H9 (cell line): ENCODE results near the gene SKIC3. TPM values are rescaled to one million over a fixed set of nuclear protein-coding genes. Genes with fewer than 3 reads are reported as not detected.

Experiments
- DNase-seq: peaks from one replicate; pipeline ENCODE4 v3.0.0-alpha.2; 2017
- H2AFZ ChIP-seq: one replicate; pipeline ENCODE4 v1.6.1; 2013; ENCODE audit warnings: mild to moderate bottlenecking, low read length, control low read depth, moderate library complexity
- H2AK5ac ChIP-seq: 2 replicates; pipeline ENCODE4 v1.6.1; 2013; ENCODE audit warnings: low read length, control low read depth, mixed read lengths; ENCODE audit not compliant: insufficient read length
- H2BK120ac ChIP-seq: one replicate; pipeline ENCODE4 v1.6.1; 2013; ENCODE audit warnings: low read depth, mild to moderate bottlenecking, low read length, control low read depth, inconsistent platforms; ENCODE audit not compliant: poor library complexity, severe bottlenecking
- H2BK12ac ChIP-seq: 2 replicates; pipeline ENCODE4 v1.6.1; 2013; ENCODE audit warnings: low read length, control low read depth, mixed read lengths, low read depth; ENCODE audit not compliant: insufficient read length
- H2BK15ac ChIP-seq: 2 replicates; pipeline ENCODE4 v1.6.1; 2013; ENCODE audit warnings: low read depth, low read length, control low read depth
- H2BK20ac ChIP-seq: one replicate; pipeline ENCODE4 v1.6.1; 2013; ENCODE audit warnings: low read depth, mild to moderate bottlenecking, low read length, control low read depth, inconsistent platforms; ENCODE audit not compliant: poor library complexity, severe bottlenecking
- H2BK5ac ChIP-seq: 2 replicates; pipeline ENCODE4 v1.6.1; 2013; ENCODE audit warnings: low read length, control low read depth, mixed read lengths; ENCODE audit not compliant: insufficient read length
- H3K14ac ChIP-seq: 2 replicates; pipeline ENCODE4 v1.6.1; 2013; ENCODE audit warnings: low read length, control low read depth; ENCODE audit not compliant: insufficient read depth
- H3K18ac ChIP-seq: 2 replicates; pipeline ENCODE4 v1.6.1; 2013; ENCODE audit warnings: low read depth, mild to moderate bottlenecking, mixed read lengths, low read length, control low read depth; ENCODE audit not compliant: insufficient read length
- H3K23ac ChIP-seq: 2 replicates; pipeline ENCODE4 v1.6.1; 2013; ENCODE audit warnings: low read length, control low read depth, mixed read lengths, low read depth; ENCODE audit not compliant: insufficient read length
- H3K23me2 ChIP-seq: 2 replicates; pipeline ENCODE4 v1.6.1; 2013; ENCODE audit warnings: low read depth, mild to moderate bottlenecking, mixed read lengths, low read length, control low read depth; ENCODE audit not compliant: insufficient read length, poor library complexity, severe bottlenecking
- H3K27ac ChIP-seq: 2 replicates; pipeline ENCODE4 v1.5.1; 2013; ENCODE audit warnings: low read length, control low read depth, mixed read lengths, low read depth; ENCODE audit not compliant: insufficient read length
- H3K27me3 ChIP-seq: 2 replicates; pipeline ENCODE4 v1.6.1; 2013; ENCODE audit warnings: low read length, control low read depth, inconsistent platforms; ENCODE audit not compliant: insufficient read depth
- H3K4ac ChIP-seq: 2 replicates; pipeline ENCODE4 v1.6.1; 2013; ENCODE audit warnings: low read depth, mild to moderate bottlenecking, control low read depth, inconsistent platforms, low read length, moderate library complexity
- H3K4me1 ChIP-seq: 2 replicates; pipeline ENCODE4 v1.6.1; 2013; ENCODE audit warnings: low read length, control low read depth, inconsistent platforms; ENCODE audit not compliant: insufficient read depth
- H3K4me2 ChIP-seq: 2 replicates; pipeline ENCODE4 v1.6.1; 2013; ENCODE audit warnings: low read length, control low read depth, mixed read lengths; ENCODE audit not compliant: insufficient read length, insufficient read depth
- H3K56ac ChIP-seq: 2 replicates; pipeline ENCODE4 v1.6.1; 2013; ENCODE audit warnings: low read depth, mild to moderate bottlenecking, mixed read lengths, low read length, control low read depth; ENCODE audit not compliant: insufficient read length
- H3K79me1 ChIP-seq: 2 replicates; pipeline ENCODE4 v1.6.1; 2013; ENCODE audit warnings: low read depth, mild to moderate bottlenecking, moderate library complexity, low read length, control low read depth, inconsistent platforms; ENCODE audit not compliant: insufficient read depth, poor library complexity, severe bottlenecking
- H3K79me2 ChIP-seq: 2 replicates; pipeline ENCODE4 v1.6.1; 2013; ENCODE audit warnings: low read length, control low read depth, inconsistent platforms; ENCODE audit not compliant: insufficient read depth
- H3K9ac ChIP-seq: 2 replicates; pipeline ENCODE4 v1.6.1; 2013; ENCODE audit warnings: low read length, control low read depth, mixed read lengths; ENCODE audit not compliant: insufficient read length; ENCODE audit errors: extremely low read depth
- H3K9me3 ChIP-seq: one replicate; pipeline ENCODE4 v1.6.1; 2013; ENCODE audit warnings: low read depth, low read length, inconsistent platforms; ENCODE audit not compliant: control insufficient read depth
- H3T11ph ChIP-seq: one replicate; pipeline ENCODE4 v1.6.1; 2013; ENCODE audit warnings: mild to moderate bottlenecking, low read length, control low read depth, inconsistent platforms
- H4K20me1 ChIP-seq: one replicate; pipeline ENCODE4 v1.6.1; 2013; ENCODE audit not compliant: control insufficient read depth, insufficient read length, insufficient read depth
- H4K5ac ChIP-seq: 2 replicates; pipeline ENCODE4 v1.6.1; 2013; ENCODE audit warnings: low read depth, mild to moderate bottlenecking, mixed read lengths, low read length, control low read depth; ENCODE audit not compliant: insufficient read length
- H4K8ac ChIP-seq: replicated peaks from 2 replicates; pipeline ENCODE4 v1.6.1; 2013; ENCODE audit warnings: low read length, control low read depth, mixed read lengths, low read depth; ENCODE audit not compliant: insufficient read length
- H4K91ac ChIP-seq: 2 replicates; pipeline ENCODE4 v1.6.1; 2013; ENCODE audit warnings: low read depth, mild to moderate bottlenecking, moderate library complexity, mixed read lengths, low read length, control low read depth; ENCODE audit not compliant: insufficient read length
- H3K27ac Mint-ChIP-seq, 3 experiments: 2 replicates in 2 of 3; 3 replicates in 1 of 3; pipeline ENCODE4 v1.8.0; 2020 to 2021; ENCODE audit warnings: mixed read lengths in 3 of 3, mild to moderate bottlenecking in 1 of 3, moderate library complexity in 1 of 3
- H3K27me3 Mint-ChIP-seq: 2 replicates; pipeline ENCODE4 v1.8.0; 2021; ENCODE audit warnings: low read depth, mild to moderate bottlenecking, moderate library complexity, mixed read lengths
- H3K36me3 Mint-ChIP-seq, 3 experiments: 2 replicates in 2 of 3; 3 replicates in 1 of 3; pipeline ENCODE4 v1.8.0; 2020 to 2021; ENCODE audit warnings: low read depth in 3 of 3, mixed read lengths in 3 of 3; ENCODE audit not compliant: insufficient read depth in 1 of 3
- H3K4me1 Mint-ChIP-seq, 2 experiments: 2 replicates each; pipeline ENCODE4 v1.8.0; 2020; ENCODE audit warnings: mixed read lengths in 2 of 2
- H3K4me3 Mint-ChIP-seq, 2 experiments: 2 replicates in 1 of 2; 3 replicates in 1 of 2; pipeline ENCODE4 v1.8.0; 2020 to 2021; ENCODE audit warnings: mild to moderate bottlenecking in 2 of 2, mixed read lengths in 2 of 2, moderate library complexity in 1 of 2
- H3K9me3 Mint-ChIP-seq, 2 experiments: 2 replicates in 1 of 2; 3 replicates in 1 of 2; pipeline ENCODE4 v1.8.0; 2020; ENCODE audit warnings: mild to moderate bottlenecking in 2 of 2, mixed read lengths in 2 of 2, moderate library complexity in 1 of 2
- WGBS: extraction: QIAGEN DNeasy Blood & Tissue Kit; methylation state at CpG from one replicate; pipeline ENCODE4 v1.1.7; 2013; ENCODE audit warnings: missing lambda C conversion rate, low lambda C conversion rate, mixed read lengths; ENCODE audit not compliant: insufficient read length; ENCODE audit errors: extremely low coverage; 5-methylcytosine and 5-hydroxymethylcytosine counted together
- total RNA-seq: library from RNA; stranded (reverse); gene quantifications from 2 replicates; pipeline ENCODE4 v1.2.1, GENCODE V29; 2021
- TF ChIP-seq, protein P1 (sequence below): fragments of 200-600 bp; sonication (generic); conservative IDR thresholded peaks from 3 replicates; pipeline ENCODE4 v1.8.0; 2021; ENCODE audit warnings: antibody characterized with exemption, mild to moderate bottlenecking

SKIC3 gene
- total RNA-seq, 1 experiment from 2014 or later, result 64.7 TPM

DNA sequence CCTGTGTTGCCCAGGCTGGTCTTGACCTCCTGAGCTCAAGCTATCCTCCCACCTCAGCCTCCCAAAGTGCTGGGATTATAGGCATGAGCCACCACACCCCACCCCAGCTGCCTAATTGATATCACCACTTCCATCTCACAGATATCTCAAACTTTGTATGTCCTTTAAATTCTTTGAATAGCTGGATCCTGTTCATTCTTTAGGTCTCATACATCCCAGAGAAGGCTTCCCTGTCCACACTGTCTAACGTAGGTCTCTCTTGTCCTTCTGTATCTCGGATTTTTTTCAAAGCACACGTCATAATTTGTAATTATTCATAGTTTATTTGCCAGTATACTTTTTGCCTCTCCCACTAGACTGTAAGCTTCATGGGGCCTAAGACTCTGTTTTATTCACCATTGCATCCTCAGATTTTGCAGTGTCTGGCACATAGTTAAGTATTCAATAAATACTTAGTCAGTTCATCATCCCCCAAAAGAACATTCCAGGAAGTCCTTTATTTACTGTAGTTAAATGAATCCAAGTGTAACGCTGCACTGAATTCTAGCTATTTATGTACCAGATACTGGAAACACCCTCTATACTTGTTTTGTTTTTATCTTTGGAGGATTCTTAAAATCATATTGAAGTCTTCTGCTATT lies 10.6 kb upstream of the SKIC3 start:
- H4K5ac ChIP-seq, result no peak overlapping the region
- no peaks in the 10 kb centered on the region for H3K27me3 Mint-ChIP-seq
- no peaks in the 10 kb centered on the region for H3K9me3 Mint-ChIP-seq
- H3K56ac ChIP-seq, result no peak overlapping the region
- no peak overlapping the region for H3K4me3 Mint-ChIP-seq
- H2BK5ac ChIP-seq, result no peak overlapping the region
- H3K9me3 ChIP-seq, result no peaks in the 10 kb centered on the region
- H3K9ac ChIP-seq, result no peak overlapping the region
- no peaks in the 10 kb centered on the region; a peak in 1 of 4 replicates for H3K4me1 Mint-ChIP-seq
- H2BK120ac ChIP-seq, result no peak overlapping the region
- no CpG with 5 or more reads among the region's 4 CpGs for WGBS
- no peak overlapping the region for H3K4me2 ChIP-seq
- no peak overlapping the region for H2AFZ ChIP-seq
- TF ChIP-seq, protein P1, sequence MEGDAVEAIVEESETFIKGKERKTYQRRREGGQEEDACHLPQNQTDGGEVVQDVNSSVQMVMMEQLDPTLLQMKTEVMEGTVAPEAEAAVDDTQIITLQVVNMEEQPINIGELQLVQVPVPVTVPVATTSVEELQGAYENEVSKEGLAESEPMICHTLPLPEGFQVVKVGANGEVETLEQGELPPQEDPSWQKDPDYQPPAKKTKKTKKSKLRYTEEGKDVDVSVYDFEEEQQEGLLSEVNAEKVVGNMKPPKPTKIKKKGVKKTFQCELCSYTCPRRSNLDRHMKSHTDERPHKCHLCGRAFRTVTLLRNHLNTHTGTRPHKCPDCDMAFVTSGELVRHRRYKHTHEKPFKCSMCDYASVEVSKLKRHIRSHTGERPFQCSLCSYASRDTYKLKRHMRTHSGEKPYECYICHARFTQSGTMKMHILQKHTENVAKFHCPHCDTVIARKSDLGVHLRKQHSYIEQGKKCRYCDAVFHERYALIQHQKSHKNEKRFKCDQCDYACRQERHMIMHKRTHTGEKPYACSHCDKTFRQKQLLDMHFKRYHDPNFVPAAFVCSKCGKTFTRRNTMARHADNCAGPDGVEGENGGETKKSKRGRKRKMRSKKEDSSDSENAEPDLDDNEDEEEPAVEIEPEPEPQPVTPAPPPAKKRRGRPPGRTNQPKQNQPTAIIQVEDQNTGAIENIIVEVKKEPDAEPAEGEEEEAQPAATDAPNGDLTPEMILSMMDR, result no peak
- H4K8ac ChIP-seq, result no peak overlapping the region
- H2BK12ac ChIP-seq, result no peak overlapping the region
- no peaks in the 10 kb centered on the region for H3K4me1 ChIP-seq
- H3K27ac Mint-ChIP-seq, result no peak overlapping the region
- no peak for DNase-seq
- no peak overlapping the region for H3K18ac ChIP-seq
- H3K27ac ChIP-seq, result no peak overlapping the region
- no peaks in the 10 kb centered on the region for H3K79me2 ChIP-seq
- peaks cover 0 to 9% (median 0%) of the 10 kb centered on the region in 3 experiments; a peak in 3 of 7 replicates for H3K36me3 Mint-ChIP-seq
- H4K91ac ChIP-seq, result no peak overlapping the region
- no peak overlapping the region for H3K23ac ChIP-seq
- H3K14ac ChIP-seq, result no peak overlapping the region
- no peaks in the 10 kb centered on the region for H4K20me1 ChIP-seq
- no peak overlapping the region for H2BK20ac ChIP-seq
- no peaks in the 10 kb centered on the region for H3K79me1 ChIP-seq
- no peak overlapping the region for H2AK5ac ChIP-seq
- no peaks in the 10 kb centered on the region for H3K27me3 ChIP-seq
- no peak overlapping the region for H3T11ph ChIP-seq
- no peak overlapping the region for H3K4ac ChIP-seq
- H2BK15ac ChIP-seq, result no peak overlapping the region
- no peaks in the 10 kb centered on the region for H3K23me2 ChIP-seq
